Colonic mucosa (tissue), 4 donors: ENCODE measurements around the gene MASTL. TPM values are rescaled to one million over a fixed set of nuclear protein-coding genes. Genes with fewer than 3 reads are reported as not detected.

Source experiments
- DNase-seq: peaks from one replicate; pipeline ENCODE4 v3.0.0-alpha.2; 2020
- H3K27ac ChIP-seq: fragments of 200-600 bp; one replicate; pipeline ENCODE4 v1.8.0; 2021
- H3K27me3 ChIP-seq: fragments of 200-600 bp; one replicate; pipeline ENCODE4 v1.8.0; 2021
- H3K36me3 ChIP-seq: fragments of 200-600 bp; one replicate; pipeline ENCODE4 v1.8.0; 2021
- H3K4me1 ChIP-seq: fragments of 200-600 bp; one replicate; pipeline ENCODE4 v1.8.0; 2021; ENCODE audit warnings: mild to moderate bottlenecking
- H3K4me3 ChIP-seq: fragments of 200-600 bp; one replicate; pipeline ENCODE4 v1.8.0; 2021
- H3K9ac ChIP-seq, 2 donors: one replicate each; pipeline ENCODE4 v1.7.0; 2013; ENCODE audit warnings: control low read depth in 2 of 2, low read depth in 2 of 2, low read length in 2 of 2
- H3K9me3 ChIP-seq: fragments of 200-600 bp; one replicate; pipeline ENCODE4 v1.8.0; 2021
- intact Hi-C: fragments of 100-400 bp; cut with DNase I; formaldehyde crosslinking; loops from one replicate; pipeline ENCODE4 v1.14.1; 2022
- total RNA-seq, 2 donors: library from RNA; stranded (reverse); fragmentation: NEBNext Ultra II Directional in 1 of 2; extraction: Animal tissue kit (Norgen Biotek cat#: 25700) in 1 of 2; gene quantifications; one replicate each; pipeline ENCODE4 v1.2.1, GENCODE V29; 2021
- TF ChIP-seq, protein P1 (sequence below): fragments of 200-600 bp; IDR thresholded peaks from one replicate; pipeline ENCODE4 v1.8.0; 2022; ENCODE audit warnings: antibody characterized with exemption, mild to moderate bottlenecking
- donor health status: healthy.
- donor health status: DM: no; HTN: no; CAD: no.
- donor health status: DM: no; HTN: no; CAD: no.

Gene MASTL
- total RNA-seq, 2 donors from 2014 or later = 6.4 to 9.1 TPM

- Histone ChIP-seq H3K9me3 (no peaks in the 10 kb centered on the region), H3K4me1 (no peaks in the 10 kb centered on the region), H3K36me3 (no peaks in the 10 kb centered on the region), H3K27me3 (no peaks in the 10 kb centered on the region), H3K4me3 (no peak overlapping the region), H3K9ac (no peak overlapping the region), H3K27ac (no peak overlapping the region)
- TF ChIP-seq, protein P1, sequence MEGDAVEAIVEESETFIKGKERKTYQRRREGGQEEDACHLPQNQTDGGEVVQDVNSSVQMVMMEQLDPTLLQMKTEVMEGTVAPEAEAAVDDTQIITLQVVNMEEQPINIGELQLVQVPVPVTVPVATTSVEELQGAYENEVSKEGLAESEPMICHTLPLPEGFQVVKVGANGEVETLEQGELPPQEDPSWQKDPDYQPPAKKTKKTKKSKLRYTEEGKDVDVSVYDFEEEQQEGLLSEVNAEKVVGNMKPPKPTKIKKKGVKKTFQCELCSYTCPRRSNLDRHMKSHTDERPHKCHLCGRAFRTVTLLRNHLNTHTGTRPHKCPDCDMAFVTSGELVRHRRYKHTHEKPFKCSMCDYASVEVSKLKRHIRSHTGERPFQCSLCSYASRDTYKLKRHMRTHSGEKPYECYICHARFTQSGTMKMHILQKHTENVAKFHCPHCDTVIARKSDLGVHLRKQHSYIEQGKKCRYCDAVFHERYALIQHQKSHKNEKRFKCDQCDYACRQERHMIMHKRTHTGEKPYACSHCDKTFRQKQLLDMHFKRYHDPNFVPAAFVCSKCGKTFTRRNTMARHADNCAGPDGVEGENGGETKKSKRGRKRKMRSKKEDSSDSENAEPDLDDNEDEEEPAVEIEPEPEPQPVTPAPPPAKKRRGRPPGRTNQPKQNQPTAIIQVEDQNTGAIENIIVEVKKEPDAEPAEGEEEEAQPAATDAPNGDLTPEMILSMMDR = no peak
- no peak for DNase-seq
- intact Hi-C loops = no loop called here
Measured at GRCh38 chr10:27192284-27192683, 37.1 kb downstream of the MASTL start.

- intact Hi-C loops = no loop called here
- H3K9me3 ChIP-seq = no peaks in the 10 kb centered on the region
- H3K27me3 ChIP-seq = no peaks in the 10 kb centered on the region
- H3K4me1 ChIP-seq = no peaks in the 10 kb centered on the region
- H3K27ac ChIP-seq = no peak overlapping the region
- H3K36me3 ChIP-seq = no peaks in the 10 kb centered on the region
- H3K4me3 ChIP-seq = no peak overlapping the region
- TF ChIP-seq, protein P1 = no peak
- no peak for DNase-seq
- H3K9ac ChIP-seq = no peak overlapping the region
Measured at GRCh38 chr10:27197980-27198620, 42.9 kb downstream of the MASTL start.

GRCh38 chr10:27203806-27204205, 48.7 kb downstream of the MASTL start:
- Histone ChIP-seq H3K9me3 (no peaks in the 10 kb centered on the region), H3K27ac (no peak overlapping the region), H3K27me3 (no peaks in the 10 kb centered on the region), H3K4me1 (no peaks in the 10 kb centered on the region), H3K36me3 (peaks cover 8% of the 10 kb centered on the region), H3K9ac (no peak overlapping the region), H3K4me3 (no peak overlapping the region)
- intact Hi-C loops = no loop called here
- TF ChIP-seq, protein P1 = no peak
- no peak for DNase-seq

DNA sequence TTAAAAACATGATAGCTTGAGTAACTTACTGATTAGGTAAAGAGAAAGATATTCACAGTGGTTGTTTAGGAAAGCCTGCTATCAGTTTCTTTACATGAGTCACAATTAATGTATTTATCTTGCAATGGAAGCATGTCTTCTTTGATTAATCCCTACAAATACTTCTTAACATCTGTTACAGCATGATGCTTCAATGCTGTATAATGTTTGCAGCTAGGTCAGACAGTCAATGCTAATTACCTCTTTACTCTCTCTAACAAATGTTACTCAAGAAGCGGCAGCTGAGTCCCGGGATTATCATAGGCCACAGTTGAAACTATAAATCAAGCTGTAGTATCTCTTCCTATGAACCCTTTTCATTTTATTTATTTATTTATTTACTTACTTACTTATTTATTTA, 52.2 kb downstream of the MASTL start:
- intact Hi-C loops = no loop called here
- no peak overlapping the region for H3K9ac ChIP-seq
- DNase-seq = no peak
- H3K4me1 ChIP-seq = no peaks in the 10 kb centered on the region
- no peaks in the 10 kb centered on the region for H3K27me3 ChIP-seq
- H3K4me3 ChIP-seq = no peak overlapping the region
- peaks cover 18% of the 10 kb centered on the region for H3K36me3 ChIP-seq
- H3K9me3 ChIP-seq = no peaks in the 10 kb centered on the region
- TF ChIP-seq, protein P1 = no peak
- no peak overlapping the region for H3K27ac ChIP-seq

GRCh38 chr10:27223964-27224363, 68.8 kb downstream of the MASTL start:
- intact Hi-C loops = loop anchor here (10.0 kb wide), 3 partner anchors 61 to 131 kb away; no protein-coding TSS in a partner anchor
- Histone ChIP-seq H3K36me3 (peaks cover 5% of the 10 kb centered on the region), H3K9ac (no peak overlapping the region), H3K27ac (no peak overlapping the region), H3K9me3 (no peaks in the 10 kb centered on the region), H3K4me1 (no peaks in the 10 kb centered on the region), H3K27me3 (no peaks in the 10 kb centered on the region), H3K4me3 (no peak overlapping the region)
- DNase-seq = peak; percentile 42
- TF ChIP-seq, protein P1 = peak; percentile 51
